Activated CD8-positive, alpha-beta T cell treated with anti-CD3 and anti-CD28 coated beads, Interleukin-2, amount 10 ng/mL, durations not matched to agents 7 days and 5 days (primary cell): Measurements from ENCODE around the gene KIF5A. TPM values are rescaled to one million over a fixed set of nuclear protein-coding genes. Genes with fewer than 3 reads are reported as not detected.
"Not testable (repeated sequence)": the region's sequence is repeated elsewhere in the genome, so short reads cannot be mapped to it uniquely, and the experiment has no call there.

ENCODE experiments used
- ATAC-seq: fragments of 150-1000 bp; cut with Tn5 transposase; one replicate; pipeline ENCODE4 v1.10.0; 2021; ENCODE audit warnings: moderate library complexity
- CTCF ChIA-PET: fragments of 350-600 bp; sonication (Branson Sonifier 250); formaldehyde crosslinking; loops from one replicate; lab custom pipeline; 2021; ENCODE audit warnings: antibody characterized with exemption; lab: Charles Lee
- POLR2A ChIA-PET: fragments of 350-600 bp; sonication (Branson Sonifier 250); formaldehyde crosslinking; loops from one replicate; lab custom pipeline; 2021; ENCODE audit warnings: antibody characterized with exemption; lab: Charles Lee
- DNase-seq: peaks from one replicate; pipeline ENCODE4 v3.0.0-alpha.2; 2020
- H3K27ac Mint-ChIP-seq: one replicate; pipeline ENCODE4 v1.8.0; 2021; ENCODE audit warnings: mild to moderate bottlenecking, mixed read lengths
- H3K27me3 Mint-ChIP-seq: one replicate; pipeline ENCODE4 v1.8.0; 2021; ENCODE audit warnings: low read depth, mixed read lengths
- H3K36me3 Mint-ChIP-seq: one replicate; pipeline ENCODE4 v1.8.0; 2021; ENCODE audit warnings: low read depth, mixed read lengths
- H3K4me1 Mint-ChIP-seq: one replicate; pipeline ENCODE4 v1.8.0; 2021; ENCODE audit warnings: low read depth, mixed read lengths
- H3K4me3 Mint-ChIP-seq: one replicate; pipeline ENCODE4 v1.8.0; 2021; ENCODE audit warnings: mild to moderate bottlenecking, mixed read lengths
- H3K9me3 Mint-ChIP-seq: one replicate; pipeline ENCODE4 v1.8.0; 2022; ENCODE audit warnings: mixed read lengths; ENCODE audit not compliant: insufficient read depth
- total RNA-seq, 2 experiments: library from RNA; stranded (reverse); gene quantifications; one replicate each; pipeline ENCODE4 v1.2.3, GENCODE V29; 2021

KIF5A gene
- total RNA-seq, 2 experiments from 2014 or later: 0.99 to 1.4 TPM

- H3K27me3 Mint-ChIP-seq: peaks cover 12% of the 10 kb centered on the region
- DNase-seq, H3K9me3 Mint-ChIP-seq, H3K4me3 Mint-ChIP-seq, H3K27ac Mint-ChIP-seq, POLR2A ChIA-PET, ATAC-seq, H3K36me3 Mint-ChIP-seq, H3K4me1 Mint-ChIP-seq: not testable (repeated sequence)
- CTCF ChIA-PET: interaction anchor here (0.8 kb wide), 1 partner anchor 22 kb away, joined by 3 read pairs; no protein-coding TSS in a partner anchor
Observed at GRCh38 chr12:57561117-57561516, 11.3 kb downstream of the KIF5A start.

GRCh38 chr12:57563358-57563757, 13.5 kb downstream of the KIF5A start:
- peaks cover 8% of the 10 kb centered on the region for H3K4me1 Mint-ChIP-seq
- H3K36me3 Mint-ChIP-seq: no peaks in the 10 kb centered on the region
- no peak overlapping the region for H3K27ac Mint-ChIP-seq
- POLR2A ChIA-PET: interaction anchor here (0.9 kb wide), 1 partner anchor 17 kb away, joined by 3 read pairs; the partner anchor contains the start of gene DCTN2
- ATAC-seq (no peak), DNase-seq (no peak)
- H3K27me3 Mint-ChIP-seq: peaks cover 12% of the 10 kb centered on the region
- H3K9me3 Mint-ChIP-seq: no peaks in the 10 kb centered on the region
- H3K4me3 Mint-ChIP-seq: no peak overlapping the region
- CTCF ChIA-PET: no interaction called here

- Mint-ChIP-seq H3K27ac (no peak overlapping the region), H3K4me1 (peaks cover 8% of the 10 kb centered on the region), H3K36me3 (no peaks in the 10 kb centered on the region), H3K27me3 (peaks cover 12% of the 10 kb centered on the region), H3K9me3 (no peaks in the 10 kb centered on the region), H3K4me3 (no peak overlapping the region)
- ChIA-PET CTCF (no interaction called here), POLR2A (interaction anchor here (0.9 kb wide), 1 partner anchor 17 kb away, joined by 3 read pairs; the partner anchor contains the start of gene DCTN2)
- DNase-seq (no peak), ATAC-seq (no peak)
Observed at GRCh38 chr12:57564178-57564740, 14.4 kb downstream of the KIF5A start.

GRCh38 chr12:57568838-57569237, 19.0 kb downstream of the KIF5A start:
- Mint-ChIP-seq H3K27me3 (peaks cover 4% of the 10 kb centered on the region), H3K27ac (no peak overlapping the region), H3K4me3 (no peak overlapping the region), H3K36me3 (no peaks in the 10 kb centered on the region), H3K9me3 (no peaks in the 10 kb centered on the region), H3K4me1 (no peaks in the 10 kb centered on the region)
- ChIA-PET CTCF (interaction anchor here (1.0 kb wide), 1 partner anchor 15 kb away, joined by 4 read pairs; no protein-coding TSS in a partner anchor), POLR2A (no interaction called here)
- no peak for DNase-seq
- ATAC-seq: no peak

GRCh38 chr12:57569858-57570257, 20.0 kb downstream of the KIF5A start:
- ATAC-seq (no peak), DNase-seq (no peak)
- H3K27ac Mint-ChIP-seq: no peak overlapping the region
- peaks cover 1% of the 10 kb centered on the region for H3K27me3 Mint-ChIP-seq
- no peaks in the 10 kb centered on the region for H3K4me1 Mint-ChIP-seq
- no peaks in the 10 kb centered on the region for H3K9me3 Mint-ChIP-seq
- ChIA-PET POLR2A (no interaction called here), CTCF (interaction anchor here (1.0 kb wide), 1 partner anchor 14 kb away, joined by 4 read pairs; no protein-coding TSS in a partner anchor)
- H3K36me3 Mint-ChIP-seq: no peaks in the 10 kb centered on the region
- H3K4me3 Mint-ChIP-seq: no peak overlapping the region

- ATAC-seq, H3K4me1 Mint-ChIP-seq, H3K36me3 Mint-ChIP-seq, H3K9me3 Mint-ChIP-seq, H3K27ac Mint-ChIP-seq, DNase-seq, H3K27me3 Mint-ChIP-seq, H3K4me3 Mint-ChIP-seq, POLR2A ChIA-PET: not testable (repeated sequence)
- CTCF ChIA-PET: interaction anchor here (5.8 kb wide), 1 partner anchor 14 kb away, joined by 36 read pairs; no protein-coding TSS in a partner anchor
Observed at GRCh38 chr12:57570438-57570837, 20.6 kb downstream of the KIF5A start.

GRCh38 chr12:57571926-57572762, 22.3 kb downstream of the KIF5A start:
- Mint-ChIP-seq H3K4me3 (no peak overlapping the region), H3K9me3 (no peaks in the 10 kb centered on the region), H3K27ac (no peak overlapping the region), H3K27me3 (no peaks in the 10 kb centered on the region), H3K36me3 (no peaks in the 10 kb centered on the region), H3K4me1 (no peaks in the 10 kb centered on the region)
- DNase-seq (no peak), ATAC-seq (no peak)
- ChIA-PET POLR2A (no interaction called here), CTCF (interaction anchor here (1.0 to 5.8 kb wide), 3 partner anchors 9 to 50 kb away, joined by 3 to 36 read pairs (median 5); no protein-coding TSS in a partner anchor)

GRCh38 chr12:57574795-57575194, 25.0 kb downstream of the KIF5A start:
- no peaks in the 10 kb centered on the region for H3K9me3 Mint-ChIP-seq
- ChIA-PET CTCF (interaction anchor here (0.8 to 5.8 kb wide), 4 partner anchors 9 to 116 kb away, joined by 4 to 36 read pairs (median 6); no protein-coding TSS in a partner anchor), POLR2A (no interaction called here)
- DNase-seq: no peak
- ATAC-seq: no peak
- H3K27ac Mint-ChIP-seq: no peak overlapping the region
- no peaks in the 10 kb centered on the region for H3K36me3 Mint-ChIP-seq
- no peaks in the 10 kb centered on the region for H3K4me1 Mint-ChIP-seq
- H3K27me3 Mint-ChIP-seq: no peaks in the 10 kb centered on the region
- no peak overlapping the region for H3K4me3 Mint-ChIP-seq

- CTCF ChIA-PET: interaction anchor here (0.8 to 5.8 kb wide), 4 partner anchors 8 to 117 kb away, joined by 3 to 36 read pairs (median 6); no protein-coding TSS in a partner anchor
- Mint-ChIP-seq H3K4me1 (no peaks in the 10 kb centered on the region), H3K27me3 (no peaks in the 10 kb centered on the region), H3K36me3 (no peaks in the 10 kb centered on the region), H3K4me3 (no peak overlapping the region), H3K9me3 (no peaks in the 10 kb centered on the region), H3K27ac (no peak overlapping the region)
- POLR2A ChIA-PET: interaction anchor here (0.6 kb wide), 1 partner anchor 1648 kb away, joined by 3 read pairs; the partner anchor contains the start of gene PYM1
- DNase-seq: no peak
- no peak for ATAC-seq
Observed at GRCh38 chr12:57575771-57576612, 26.1 kb downstream of the KIF5A start.

- CTCF ChIA-PET: no interaction called here
Observed at GRCh38 chr12:57576613-57577160, 26.8 kb downstream of the KIF5A start.

More at GRCh38 chr12:57576613-57577160, 26.8 kb downstream of the KIF5A start:
- Mint-ChIP-seq H3K36me3 (no peaks in the 10 kb centered on the region), H3K27me3 (no peaks in the 10 kb centered on the region), H3K27ac (no peak overlapping the region), H3K4me3 (no peak overlapping the region), H3K4me1 (no peaks in the 10 kb centered on the region), H3K9me3 (no peaks in the 10 kb centered on the region)
- DNase-seq (no peak), ATAC-seq (no peak)
- POLR2A ChIA-PET: no interaction called here
